HepG2 (cell line): ENCODE data around the gene POMT1. TPM values are rescaled to one million over a fixed set of nuclear protein-coding genes. Genes with fewer than 3 reads are reported as not detected.

Experiments
- ATAC-seq: fragments of 200-7000 bp; cut with Tn5 transposase; 3 replicates; pipeline ENCODE4 v1.9.1; 2020; ENCODE audit warnings: mild to moderate bottlenecking, moderate library complexity
- BruUV-seq: library from RNA; stranded (reverse); fragments of 400-500 nt; replicated peaks from 2 replicates; lab custom pipeline; 2021; lab: Mats Ljungman, UMichigan
- CTCF ChIA-PET: fragments of 300-600 bp; formaldehyde crosslinking; extraction: SDS; loops from one replicate; lab custom pipeline; 2021; ENCODE audit warnings: low total read pairs, inconsistent platforms, low intra/inter-chr PET ratio; lab: Yijun Ruan, JAX
- POLR2A ChIA-PET: fragments of 350-600 bp; sonication (Branson Sonifier 250); formaldehyde crosslinking; loops from one replicate; lab custom pipeline; 2020; ENCODE audit warnings: antibody characterized with exemption, inconsistent platforms; lab: Yijun Ruan, JAX
- DNase-seq: peaks from one replicate; pipeline ENCODE4 v3.0.0-alpha.2; 2015; ENCODE audit warnings: low spot score
- FAIRE-seq: peaks from 3 replicates; lab custom pipeline; 2011; peaks lifted over from hg19 to GRCh38; lab: Jason Lieb, UNC
- H2AFZ ChIP-seq: one replicate; pipeline ENCODE4 v1.6.1; 2011; ENCODE audit warnings: low read length, inconsistent platforms
- H3K27ac ChIP-seq: fragments of 300-600 bp; 3 replicates; pipeline ENCODE4 v1.8.0; 2011; ENCODE audit warnings: mixed run types, mild to moderate bottlenecking, mixed read lengths, low read length, inconsistent platforms; ENCODE audit not compliant: insufficient read depth; ENCODE audit errors: extremely low read length
- H3K27me3 ChIP-seq, 2 experiments: fragments of 200-600 bp in 1 of 2; 2 replicates in 1 of 2; 3 replicates in 1 of 2; pipeline versions ENCODE4 v1.6.0 to v1.8.0; 2011; ENCODE audit warnings: low read length in 2 of 2, mild to moderate bottlenecking in 2 of 2, moderate library complexity in 2 of 2, inconsistent platforms in 1 of 2; ENCODE audit not compliant: insufficient read depth in 2 of 2, control insufficient read depth in 1 of 2
- H3K36me3 ChIP-seq, 2 experiments: fragments of 200-600 bp in 1 of 2; replicated peaks in 1 of 2; 2 replicates in 1 of 2; 3 replicates in 1 of 2; pipeline versions ENCODE4 v1.5.1 to v1.8.0; 2011; ENCODE audit warnings: low read length in 2 of 2, inconsistent platforms in 1 of 2; ENCODE audit not compliant: insufficient read depth in 2 of 2, control insufficient read depth in 1 of 2
- H3K4me1 ChIP-seq: 2 replicates; pipeline ENCODE4 v1.5.1; 2012; ENCODE audit warnings: low read length, inconsistent platforms; ENCODE audit not compliant: insufficient read depth
- H3K4me2 ChIP-seq: 2 replicates; pipeline ENCODE4 v1.6.0; 2011; ENCODE audit warnings: low read depth, low read length, inconsistent platforms
- H3K4me3 ChIP-seq, 3 experiments: fragments of 200-600 bp in 1 of 3; sonication (generic), shearing (Covaris generic) in 1 of 3; replicated peaks in 1 of 3; 2 replicates each; pipeline ENCODE4 v1.5.1; 2011 to 2016; ENCODE audit warnings: low read length in 3 of 3, inconsistent platforms in 2 of 3, low read depth in 2 of 3, mild to moderate bottlenecking in 2 of 3, control low read depth in 1 of 3, mixed read lengths in 1 of 3; ENCODE audit not compliant: insufficient read depth in 1 of 3
- H3K79me2 ChIP-seq: one replicate; pipeline ENCODE4 v1.6.1; 2011; ENCODE audit warnings: low read length, inconsistent platforms; ENCODE audit not compliant: insufficient read depth
- H3K9ac ChIP-seq: 2 replicates; pipeline ENCODE4 v1.6.0; 2011; ENCODE audit warnings: mild to moderate bottlenecking, low read depth, low read length, inconsistent platforms; ENCODE audit not compliant: insufficient read depth
- H3K9me3 ChIP-seq: 2 replicates; pipeline ENCODE4 v1.5.1; 2012; ENCODE audit warnings: mild to moderate bottlenecking, low read length
- H4K20me1 ChIP-seq: 2 replicates; pipeline ENCODE4 v1.6.0; 2011; ENCODE audit warnings: inconsistent platforms, mild to moderate bottlenecking, low read length, moderate library complexity; ENCODE audit not compliant: insufficient read depth
- AGO2 ChIP-seq: fragments of 200-400 bp; formaldehyde crosslinking; optimal IDR thresholded peaks from 2 replicates; pipeline ENCODE3; 2017; ENCODE audit warnings: mild to moderate bottlenecking, low read depth, low read length, moderate library complexity
- ATF5 ChIP-seq: sonication (generic); formaldehyde crosslinking; IDR thresholded peaks from 2 replicates; pipeline ENCODE4 v1.4.0; 2020; ENCODE audit warnings: mild to moderate bottlenecking, low read depth, missing genetic modification reagents
- EZH2 ChIP-seq: conservative IDR thresholded peaks from 2 replicates; pipeline ENCODE4 v1.6.1; 2012; ENCODE audit warnings: mild to moderate bottlenecking, low read depth, low read length, moderate library complexity
- GTF2F1 ChIP-seq: fragments of 150-350 bp; IDR thresholded peaks from 2 replicates; pipeline ENCODE4 v1.6.1; 2014; ENCODE audit warnings: low read length
- HNF4G ChIP-seq, 2 experiments: sonication (generic) in 1 of 2; formaldehyde crosslinking in 1 of 2; IDR thresholded peaks; 2 replicates each; pipeline versions ENCODE4 v1.4.0 to v1.6.1; 2011 to 2020; ENCODE audit warnings: borderline replicate concordance in 2 of 2, low read depth in 2 of 2, mild to moderate bottlenecking in 2 of 2, low read length in 1 of 2, missing genetic modification reagents in 1 of 2, moderate library complexity in 1 of 2
- NRL ChIP-seq: sonication (generic); formaldehyde crosslinking; IDR thresholded peaks from 2 replicates; pipeline ENCODE4 v1.5.0; 2020; ENCODE audit warnings: missing genetic modification reagents, mild to moderate bottlenecking, moderate library complexity, borderline replicate concordance
- PLRG1 ChIP-seq: fragments of 450-650 bp; conservative IDR thresholded peaks from 2 replicates; pipeline ENCODE4 v1.6.1; 2016
- TIGD3 ChIP-seq: sonication (generic); formaldehyde crosslinking; IDR thresholded peaks from 2 replicates; pipeline ENCODE4 v1.5.1; 2020; ENCODE audit warnings: mild to moderate bottlenecking, missing genetic modification reagents, borderline replicate concordance
- TRIM22 ChIP-seq: fragments of 450-650 bp; IDR thresholded peaks from 2 replicates; pipeline ENCODE4 v1.6.1; 2017
- WGBS: methylation state at CpG from one replicate; pipeline ENCODE4 v1.1.6; 2017; ENCODE audit warnings: low lambda C conversion rate; 5-methylcytosine and 5-hydroxymethylcytosine counted together
- in situ Hi-C: cut with HindIII; loops from 2 replicates; pipeline ENCODE4 v1.10.0; 2017; ENCODE audit warnings: low pct_unique_long_range_greater_than_20kb; ENCODE audit not compliant: extremely low pct_ligation_motif_present
- intact Hi-C: fragments of 100-400 bp; cut with micrococcal nuclease; formaldehyde crosslinking; loops from one replicate; pipeline ENCODE4 v1.10.0; 2022; ENCODE audit not compliant: unreplicated experiment
- polyA plus RNA-seq, 8 experiments: library from polyadenylated mRNA; depleted of rRNA in 3 of 8; stranded (reverse) in 7 of 8; unstranded in 1 of 8; fragments of >200 nt; fragmentation: Illumina TruSeq in 4 of 8; extraction: Trizol in 4 of 8; gene quantifications; 2 replicates each; pipeline versions ENCODE4 v1.2.1 to v1.2.3, GENCODE V29; 2011 to 2016; ENCODE audit warnings: low read depth in 4 of 8, missing spikeins in 1 of 8, mixed read lengths in 1 of 8; ENCODE audit not compliant: insufficient read depth in 1 of 8
- total RNA-seq, 5 experiments: library from RNA; depleted of rRNA; stranded (reverse); fragments of >200 nt; fragmentation: Illumina TruSeq; extraction: Trizol; gene quantifications; 2 replicates each; pipeline ENCODE4 v1.2.3, GENCODE V29; 2016; ENCODE audit warnings: low read depth in 1 of 5
- TF ChIP-seq, protein P1 (sequence below): sonication (generic); formaldehyde crosslinking; IDR thresholded peaks from 2 replicates; pipeline ENCODE4 v1.8.0; 2022; ENCODE audit warnings: low read depth, missing genetic modification reagents
- TF ChIP-seq, protein P2 (sequence below): sonication (generic); formaldehyde crosslinking; IDR thresholded peaks from 2 replicates; pipeline ENCODE4 v1.5.1; 2020; ENCODE audit warnings: mild to moderate bottlenecking, missing genetic modification reagents, moderate library complexity

Gene POMT1
- total and polyA plus RNA-seq, 2 of the 13 experiments (the other 11 are each of a cell fraction or from before 2014, with no cell fraction given) = 21.6 to 22.7 TPM

DNA sequence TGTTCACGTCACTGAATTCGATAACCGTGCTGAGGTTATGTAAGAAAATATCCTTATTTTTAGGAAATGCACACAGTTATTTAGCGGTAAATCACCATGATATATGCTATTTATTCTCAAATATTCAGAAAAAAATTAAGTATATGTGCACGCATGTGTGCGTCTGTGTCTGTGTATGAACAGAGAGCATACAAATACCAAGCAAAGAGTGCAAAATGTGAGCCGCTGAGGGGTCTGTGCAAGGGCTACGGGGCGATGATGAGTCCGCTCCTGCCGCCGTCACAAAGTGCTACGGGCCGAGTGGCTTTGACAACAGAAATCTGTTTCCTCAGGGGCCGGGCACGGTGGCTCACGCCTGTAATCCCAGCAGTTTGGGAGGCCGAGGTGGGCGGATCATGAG, 35.2 kb downstream of the POMT1 start (continued):
- TF ChIP-seq, protein P1, sequence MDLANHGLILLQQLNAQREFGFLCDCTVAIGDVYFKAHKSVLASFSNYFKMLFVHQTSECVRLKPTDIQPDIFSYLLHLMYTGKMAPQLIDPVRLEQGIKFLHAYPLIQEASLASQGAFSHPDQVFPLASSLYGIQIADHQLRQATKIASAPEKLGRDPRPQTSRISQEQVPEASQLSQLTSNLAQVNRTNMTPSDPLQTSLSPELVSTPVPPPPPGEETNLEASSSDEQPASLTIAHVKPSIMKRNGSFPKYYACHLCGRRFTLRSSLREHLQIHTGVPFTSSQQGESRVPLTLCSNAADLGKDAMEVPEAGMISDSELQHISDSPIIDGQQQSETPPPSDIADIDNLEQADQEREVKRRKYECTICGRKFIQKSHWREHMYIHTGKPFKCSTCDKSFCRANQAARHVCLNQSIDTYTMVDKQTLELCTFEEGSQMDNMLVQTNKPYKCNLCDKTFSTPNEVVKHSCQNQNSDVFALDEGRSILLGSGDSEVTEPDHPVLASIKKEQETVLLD (CRISPR knock-in tag) = no peak

DNA sequence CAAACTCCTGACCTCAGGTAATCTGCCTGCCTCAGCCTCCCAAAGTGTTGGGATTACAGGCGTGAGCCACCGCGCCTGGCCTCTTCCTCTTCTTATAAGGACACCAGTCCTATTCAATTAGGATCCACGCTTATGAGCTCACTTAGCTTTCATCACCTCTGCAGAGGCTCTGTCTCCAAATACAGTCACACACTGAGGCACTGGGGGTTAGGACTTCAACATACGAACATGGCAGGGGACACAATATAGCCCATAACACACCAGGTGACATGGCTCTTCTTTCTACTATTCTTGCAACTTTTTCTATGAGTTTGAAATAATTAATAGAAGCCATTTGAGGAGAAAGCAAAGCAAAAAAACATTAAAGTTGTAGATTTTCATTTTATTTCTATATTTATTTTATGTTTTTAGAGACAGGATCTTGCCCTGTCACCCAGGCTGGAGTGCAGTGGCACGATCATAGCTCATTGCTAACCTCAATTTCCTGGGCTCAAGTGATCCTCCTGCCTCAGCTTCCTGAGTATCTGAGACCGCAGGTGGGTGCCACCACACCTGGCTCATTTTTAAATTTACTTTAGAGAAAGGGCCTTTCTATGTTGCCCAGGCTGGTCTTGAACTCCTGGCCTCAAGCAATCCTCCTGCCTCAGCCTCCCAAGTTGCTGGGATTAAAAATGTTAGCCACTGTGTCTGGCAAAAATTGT, 36.7 kb downstream of the POMT1 start:
- Histone ChIP-seq H3K9ac (no peak overlapping the region), H3K27me3 (peaks cover 8 to 53% of the 10 kb centered on the region in 2 experiments), H2AFZ (no peak overlapping the region), H3K36me3 (no peaks in the 10 kb centered on the region), H4K20me1 (no peaks in the 10 kb centered on the region), H3K4me1 (peaks cover 10% of the 10 kb centered on the region; the same call in 1 of the 2 replicates), H3K27ac (no peak overlapping the region), H3K4me2 (no peak overlapping the region), H3K79me2 (no peaks in the 10 kb centered on the region), H3K4me3 (no peak overlapping the region), H3K9me3 (peaks cover 21% of the 10 kb centered on the region)
- ChIA-PET POLR2A (no interaction called here), CTCF (no interaction called here)
- no peak for FAIRE-seq
- no peak for ATAC-seq
- no TSS peak for BruUV-seq
- 47% methylated on average over 7 of the region's 7 CpGs for WGBS
- no peak for DNase-seq
- in situ Hi-C loops = no loop called here
- intact Hi-C loops = no loop called here
- TF ChIP-seq EZH2 (no peak), HNF4G (IDR thresholded peaks at IDR 0.05; ENCODE audit: borderline replicate concordance, low read depth, low read length) (no peak), HNF4G (CRISPR knock-in tag; IDR thresholded peaks at IDR 0.05; ENCODE audit: borderline replicate concordance, low read depth) (no peak), PLRG1 (no peak), TRIM22 (no peak), TIGD3 (CRISPR knock-in tag) (no peak), NRL (no peak), ATF5 (no peak), AGO2 (no peak), GTF2F1 (no peak)
- TF ChIP-seq, protein P2, sequence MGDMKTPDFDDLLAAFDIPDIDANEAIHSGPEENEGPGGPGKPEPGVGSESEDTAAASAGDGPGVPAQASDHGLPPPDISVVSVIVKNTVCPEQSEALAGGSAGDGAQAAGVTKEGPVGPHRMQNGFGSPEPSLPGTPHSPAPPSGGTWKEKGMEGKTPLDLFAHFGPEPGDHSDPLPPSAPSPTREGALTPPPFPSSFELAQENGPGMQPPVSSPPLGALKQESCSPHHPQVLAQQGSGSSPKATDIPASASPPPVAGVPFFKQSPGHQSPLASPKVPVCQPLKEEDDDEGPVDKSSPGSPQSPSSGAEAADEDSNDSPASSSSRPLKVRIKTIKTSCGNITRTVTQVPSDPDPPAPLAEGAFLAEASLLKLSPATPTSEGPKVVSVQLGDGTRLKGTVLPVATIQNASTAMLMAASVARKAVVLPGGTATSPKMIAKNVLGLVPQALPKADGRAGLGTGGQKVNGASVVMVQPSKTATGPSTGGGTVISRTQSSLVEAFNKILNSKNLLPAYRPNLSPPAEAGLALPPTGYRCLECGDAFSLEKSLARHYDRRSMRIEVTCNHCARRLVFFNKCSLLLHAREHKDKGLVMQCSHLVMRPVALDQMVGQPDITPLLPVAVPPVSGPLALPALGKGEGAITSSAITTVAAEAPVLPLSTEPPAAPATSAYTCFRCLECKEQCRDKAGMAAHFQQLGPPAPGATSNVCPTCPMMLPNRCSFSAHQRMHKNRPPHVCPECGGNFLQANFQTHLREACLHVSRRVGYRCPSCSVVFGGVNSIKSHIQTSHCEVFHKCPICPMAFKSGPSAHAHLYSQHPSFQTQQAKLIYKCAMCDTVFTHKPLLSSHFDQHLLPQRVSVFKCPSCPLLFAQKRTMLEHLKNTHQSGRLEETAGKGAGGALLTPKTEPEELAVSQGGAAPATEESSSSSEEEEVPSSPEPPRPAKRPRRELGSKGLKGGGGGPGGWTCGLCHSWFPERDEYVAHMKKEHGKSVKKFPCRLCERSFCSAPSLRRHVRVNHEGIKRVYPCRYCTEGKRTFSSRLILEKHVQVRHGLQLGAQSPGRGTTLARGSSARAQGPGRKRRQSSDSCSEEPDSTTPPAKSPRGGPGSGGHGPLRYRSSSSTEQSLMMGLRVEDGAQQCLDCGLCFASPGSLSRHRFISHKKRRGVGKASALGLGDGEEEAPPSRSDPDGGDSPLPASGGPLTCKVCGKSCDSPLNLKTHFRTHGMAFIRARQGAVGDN (CRISPR knock-in tag) = no peak
